WTC11 (cell line): ENCODE measurements around the gene ZNF282. TPM values are rescaled to one million over a fixed set of nuclear protein-coding genes. Genes with fewer than 3 reads are reported as not detected.

Experiments
- ATAC-seq: fragments of 200-7000 bp; cut with Tn5 transposase; 2 replicates; pipeline ENCODE4 v1.10.0; 2021; ENCODE audit warnings: mild to moderate bottlenecking, moderate library complexity
- CTCF ChIA-PET: fragments of 300-600 bp; sonication (Branson Sonifier 250); formaldehyde crosslinking; loops from one replicate; lab custom pipeline; 2021; ENCODE audit warnings: antibody characterized with exemption; lab: Charles Lee
- POLR2A ChIA-PET: fragments of 350-600 bp; sonication (Branson Sonifier 250); formaldehyde crosslinking; loops from one replicate; lab custom pipeline; 2021; ENCODE audit warnings: antibody characterized with exemption; lab: Charles Lee
- DNase-seq: peaks from one replicate; pipeline ENCODE4 v3.0.0; 2021; ENCODE audit warnings: low spot score
- H3K27ac Mint-ChIP-seq: 2 replicates; pipeline ENCODE4 v1.8.0; 2021; ENCODE audit warnings: mixed read lengths
- H3K27me3 Mint-ChIP-seq: 2 replicates; pipeline ENCODE4 v1.8.0; 2021; ENCODE audit warnings: low read depth, mild to moderate bottlenecking, moderate library complexity, mixed read lengths
- H3K36me3 Mint-ChIP-seq: 2 replicates; pipeline ENCODE4 v1.8.0; 2021; ENCODE audit warnings: mixed read lengths
- H3K4me1 Mint-ChIP-seq: 2 replicates; pipeline ENCODE4 v1.8.0; 2022; ENCODE audit warnings: mixed read lengths
- H3K4me3 Mint-ChIP-seq: 2 replicates; pipeline ENCODE4 v1.8.0; 2021; ENCODE audit warnings: mild to moderate bottlenecking, moderate library complexity, mixed read lengths
- H3K9me3 Mint-ChIP-seq: 2 replicates; pipeline ENCODE4 v1.8.0; 2021; ENCODE audit warnings: mixed read lengths
- ARID4B ChIP-seq: sonication (generic); formaldehyde crosslinking; IDR thresholded peaks from 2 replicates; pipeline ENCODE4 v1.8.0; 2023; ENCODE audit warnings: missing genetic modification reagents, mild to moderate bottlenecking, borderline replicate concordance
- ATF3 ChIP-seq: sonication (generic); formaldehyde crosslinking; conservative IDR thresholded peaks from 2 replicates; pipeline ENCODE4 v1.8.1; 2022; ENCODE audit warnings: mild to moderate bottlenecking, missing genetic modification reagents
- ATF6 ChIP-seq: sonication (generic); formaldehyde crosslinking; IDR thresholded peaks from 2 replicates; pipeline ENCODE4 v1.8.1; 2023; ENCODE audit warnings: mild to moderate bottlenecking, missing genetic modification reagents
- E2F4 ChIP-seq: sonication (generic); formaldehyde crosslinking; IDR thresholded peaks from 2 replicates; pipeline ENCODE4 v1.8.1; 2022; ENCODE audit warnings: low read depth, mild to moderate bottlenecking, moderate library complexity, missing genetic modification reagents, borderline replicate concordance
- E2F5 ChIP-seq: sonication (generic); formaldehyde crosslinking; IDR thresholded peaks from 2 replicates; pipeline ENCODE4 v1.8.1; 2022; ENCODE audit warnings: mild to moderate bottlenecking, moderate library complexity, missing genetic modification reagents
- FOXP4 ChIP-seq: sonication (generic); formaldehyde crosslinking; IDR thresholded peaks from 2 replicates; pipeline ENCODE4 v1.8.0; 2022; ENCODE audit warnings: mild to moderate bottlenecking, missing genetic modification reagents
- HMGA2 ChIP-seq: fragments of 250-450 bp; sonication (Bioruptor Pico); IDR thresholded peaks from 2 replicates; pipeline ENCODE4 v1.4.0; 2021; ENCODE audit warnings: mild to moderate bottlenecking, moderate library complexity
- IRF1 ChIP-seq: sonication (generic); formaldehyde crosslinking; IDR thresholded peaks from 2 replicates; pipeline ENCODE4 v1.8.0; 2023; ENCODE audit warnings: missing genetic modification reagents
- MYBL2 ChIP-seq: sonication (generic); formaldehyde crosslinking; IDR thresholded peaks from 2 replicates; pipeline ENCODE4 v1.8.1; 2023; ENCODE audit warnings: mild to moderate bottlenecking, moderate library complexity, missing genetic modification reagents
- NFYB ChIP-seq: sonication (generic); formaldehyde crosslinking; conservative IDR thresholded peaks from 2 replicates; pipeline ENCODE4 v1.8.0; 2022; ENCODE audit warnings: low read depth, missing genetic modification reagents
- NR3C1 ChIP-seq: sonication (generic); formaldehyde crosslinking; conservative IDR thresholded peaks from 2 replicates; pipeline ENCODE4 v1.8.1; 2023; ENCODE audit warnings: low read depth, mild to moderate bottlenecking, missing genetic modification reagents
- PRDM15 ChIP-seq: sonication (generic); formaldehyde crosslinking; IDR thresholded peaks from 2 replicates; pipeline ENCODE4 v1.8.0; 2022; ENCODE audit warnings: missing genetic modification reagents
- RELA ChIP-seq: sonication (generic); formaldehyde crosslinking; IDR thresholded peaks from 2 replicates; pipeline ENCODE4 v1.8.1; 2022; ENCODE audit warnings: missing genetic modification reagents, mild to moderate bottlenecking, borderline replicate concordance
- SMAD3 ChIP-seq: sonication (generic); formaldehyde crosslinking; IDR thresholded peaks from 2 replicates; pipeline ENCODE4 v1.8.0; 2022; ENCODE audit warnings: missing genetic modification reagents, mild to moderate bottlenecking, borderline replicate concordance
- SMAD4 ChIP-seq: sonication (generic); formaldehyde crosslinking; IDR thresholded peaks from 2 replicates; pipeline ENCODE4 v1.8.0; 2022; ENCODE audit warnings: mild to moderate bottlenecking, missing genetic modification reagents
- TP53 ChIP-seq: sonication (generic); formaldehyde crosslinking; IDR thresholded peaks from 2 replicates; pipeline ENCODE4 v1.8.1; 2023; ENCODE audit warnings: mild to moderate bottlenecking, missing genetic modification reagents
- total RNA-seq: library from RNA; stranded (reverse); gene quantifications from 3 replicates; pipeline ENCODE4 v1.2.3, GENCODE V29; 2021

The ZNF282 gene
- total RNA-seq, 1 experiment from 2014 or later: 38.5 TPM

- Mint-ChIP-seq H3K36me3 (peaks cover 10% of the 10 kb centered on the region), H3K9me3 (no peaks in the 10 kb centered on the region), H3K27me3 (no peaks in the 10 kb centered on the region), H3K4me1 (peaks cover 61% of the 10 kb centered on the region), H3K27ac (peak overlapping the region; percentile 94), H3K4me3 (peak overlapping the region; percentile 91)
- DNase-seq (peak; percentile 47), ATAC-seq (no peak)
- ChIA-PET POLR2A (interaction anchor here (0.7 to 4.3 kb wide), 8 partner anchors 21 to 146 kb away, joined by 3 to 35 read pairs (median 4); partner anchors contain the start of genes ZNF282 and ZNF425), CTCF (interaction anchor here (0.6 to 4.4 kb wide), 21 partner anchors 13 to 209 kb away, joined by 3 to 40 read pairs (median 6); partner anchors contain the start of genes ZNF282, ZNF425 and ZNF783)
- TF ChIP-seq PRDM15: 0 out of 2 replicates have a peak, but pooled peaks have one; percentile 15
- TF ChIP-seq ARID4B (CRISPR knock-in tag): peak; percentile 76
- no peak for TF ChIP-seq HMGA2 (CRISPR knock-in tag)
- TF ChIP-seq ATF3 (CRISPR knock-in tag): no peak
- TF ChIP-seq NFYB (CRISPR knock-in tag): no peak
- TF ChIP-seq E2F5 (CRISPR knock-in tag): no peak; the same call in 1 of the 2 replicates
- peak; percentile 59 for TF ChIP-seq E2F4
- peak; percentile 3; the same call in 1 of the 2 replicates for TF ChIP-seq IRF1
- TF ChIP-seq FOXP4 (CRISPR knock-in tag): peak; percentile 64; the same call in 1 of the 2 replicates
- peak; percentile 57; the same call in 1 of the 2 replicates for TF ChIP-seq SMAD3 (CRISPR knock-in tag)
- no peak for TF ChIP-seq NR3C1 (CRISPR knock-in tag)
- 0 out of 2 replicates have a peak, but pooled peaks have one; percentile 26 for TF ChIP-seq RELA (CRISPR knock-in tag)
- TF ChIP-seq ATF6 (CRISPR knock-in tag): no peak
- TF ChIP-seq SMAD4: peak; percentile 58; the same call in 1 of the 2 replicates
- TF ChIP-seq MYBL2 (CRISPR knock-in tag): 0 out of 2 replicates have a peak, but pooled peaks have one; percentile 6
- TF ChIP-seq TP53 (CRISPR knock-in tag): peak; percentile 5; the same call in 1 of the 2 replicates
These were observed 47.3 kb upstream of the ZNF282 start for GRCh38 chr7:149147752-149148653.
